GM12891 (cell line): ENCODE measurements around the gene PSMB9.

ENCODE experiments used
- POLR2A ChIP-seq: IDR thresholded peaks from 2 replicates; pipeline ENCODE4 v1.6.1; 2011; ENCODE audit warnings: low read depth, low read length, control low read depth
- POLR2AphosphoS5 ChIP-seq: IDR thresholded peaks from 2 replicates; pipeline ENCODE4 v1.6.1; 2011; ENCODE audit warnings: low read depth, low read length, control low read depth
- POU2F2 ChIP-seq: IDR thresholded peaks from 2 replicates; pipeline ENCODE4 v1.6.1; 2011; ENCODE audit warnings: low read depth, mild to moderate bottlenecking, control low read depth, low read length, moderate library complexity

GRCh38 chr6:32839356-32839755 lies 14.6 kb upstream of the PSMB9 start:
- TF ChIP-seq POLR2A (no peak), POLR2AphosphoS5 (no peak), POU2F2 (no peak)
